Measurements from ENCODE around the gene TRANK1. TPM values are rescaled to one million over a fixed set of nuclear protein-coding genes. Genes with fewer than 3 reads are reported as not detected.

Gene TRANK1
- total and polyA plus RNA-seq, 2 experiments from 2014 or later, result 1.8 to 6.7 TPM

DNA sequence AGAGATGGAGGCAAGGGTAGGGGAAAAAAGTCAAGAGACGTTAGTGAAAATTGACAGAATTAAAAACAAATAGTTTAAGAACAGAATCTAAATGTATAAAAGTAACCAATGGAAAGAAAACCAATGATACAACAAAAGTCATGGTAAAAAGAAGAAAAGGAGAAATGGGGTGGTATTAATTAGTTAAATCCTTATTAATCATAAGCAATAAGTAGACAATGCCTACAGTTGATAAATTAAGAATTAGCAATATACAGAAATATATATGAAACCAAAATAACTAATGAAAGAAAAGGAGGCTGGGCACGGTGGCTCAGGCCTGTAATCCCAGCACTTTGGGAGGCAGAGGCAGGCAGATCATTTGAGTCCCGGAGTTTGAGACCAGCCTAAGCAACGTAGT is 24.2 kb upstream of the TRANK1 start (continued):
- TF ChIP-seq, protein P1, sequence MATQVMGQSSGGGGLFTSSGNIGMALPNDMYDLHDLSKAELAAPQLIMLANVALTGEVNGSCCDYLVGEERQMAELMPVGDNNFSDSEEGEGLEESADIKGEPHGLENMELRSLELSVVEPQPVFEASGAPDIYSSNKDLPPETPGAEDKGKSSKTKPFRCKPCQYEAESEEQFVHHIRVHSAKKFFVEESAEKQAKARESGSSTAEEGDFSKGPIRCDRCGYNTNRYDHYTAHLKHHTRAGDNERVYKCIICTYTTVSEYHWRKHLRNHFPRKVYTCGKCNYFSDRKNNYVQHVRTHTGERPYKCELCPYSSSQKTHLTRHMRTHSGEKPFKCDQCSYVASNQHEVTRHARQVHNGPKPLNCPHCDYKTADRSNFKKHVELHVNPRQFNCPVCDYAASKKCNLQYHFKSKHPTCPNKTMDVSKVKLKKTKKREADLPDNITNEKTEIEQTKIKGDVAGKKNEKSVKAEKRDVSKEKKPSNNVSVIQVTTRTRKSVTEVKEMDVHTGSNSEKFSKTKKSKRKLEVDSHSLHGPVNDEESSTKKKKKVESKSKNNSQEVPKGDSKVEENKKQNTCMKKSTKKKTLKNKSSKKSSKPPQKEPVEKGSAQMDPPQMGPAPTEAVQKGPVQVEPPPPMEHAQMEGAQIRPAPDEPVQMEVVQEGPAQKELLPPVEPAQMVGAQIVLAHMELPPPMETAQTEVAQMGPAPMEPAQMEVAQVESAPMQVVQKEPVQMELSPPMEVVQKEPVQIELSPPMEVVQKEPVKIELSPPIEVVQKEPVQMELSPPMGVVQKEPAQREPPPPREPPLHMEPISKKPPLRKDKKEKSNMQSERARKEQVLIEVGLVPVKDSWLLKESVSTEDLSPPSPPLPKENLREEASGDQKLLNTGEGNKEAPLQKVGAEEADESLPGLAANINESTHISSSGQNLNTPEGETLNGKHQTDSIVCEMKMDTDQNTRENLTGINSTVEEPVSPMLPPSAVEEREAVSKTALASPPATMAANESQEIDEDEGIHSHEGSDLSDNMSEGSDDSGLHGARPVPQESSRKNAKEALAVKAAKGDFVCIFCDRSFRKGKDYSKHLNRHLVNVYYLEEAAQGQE (IDR thresholded peaks at IDR 0.05; ENCODE audit: unreplicated experiment), result no peak
- TF ChIP-seq, protein P2, sequence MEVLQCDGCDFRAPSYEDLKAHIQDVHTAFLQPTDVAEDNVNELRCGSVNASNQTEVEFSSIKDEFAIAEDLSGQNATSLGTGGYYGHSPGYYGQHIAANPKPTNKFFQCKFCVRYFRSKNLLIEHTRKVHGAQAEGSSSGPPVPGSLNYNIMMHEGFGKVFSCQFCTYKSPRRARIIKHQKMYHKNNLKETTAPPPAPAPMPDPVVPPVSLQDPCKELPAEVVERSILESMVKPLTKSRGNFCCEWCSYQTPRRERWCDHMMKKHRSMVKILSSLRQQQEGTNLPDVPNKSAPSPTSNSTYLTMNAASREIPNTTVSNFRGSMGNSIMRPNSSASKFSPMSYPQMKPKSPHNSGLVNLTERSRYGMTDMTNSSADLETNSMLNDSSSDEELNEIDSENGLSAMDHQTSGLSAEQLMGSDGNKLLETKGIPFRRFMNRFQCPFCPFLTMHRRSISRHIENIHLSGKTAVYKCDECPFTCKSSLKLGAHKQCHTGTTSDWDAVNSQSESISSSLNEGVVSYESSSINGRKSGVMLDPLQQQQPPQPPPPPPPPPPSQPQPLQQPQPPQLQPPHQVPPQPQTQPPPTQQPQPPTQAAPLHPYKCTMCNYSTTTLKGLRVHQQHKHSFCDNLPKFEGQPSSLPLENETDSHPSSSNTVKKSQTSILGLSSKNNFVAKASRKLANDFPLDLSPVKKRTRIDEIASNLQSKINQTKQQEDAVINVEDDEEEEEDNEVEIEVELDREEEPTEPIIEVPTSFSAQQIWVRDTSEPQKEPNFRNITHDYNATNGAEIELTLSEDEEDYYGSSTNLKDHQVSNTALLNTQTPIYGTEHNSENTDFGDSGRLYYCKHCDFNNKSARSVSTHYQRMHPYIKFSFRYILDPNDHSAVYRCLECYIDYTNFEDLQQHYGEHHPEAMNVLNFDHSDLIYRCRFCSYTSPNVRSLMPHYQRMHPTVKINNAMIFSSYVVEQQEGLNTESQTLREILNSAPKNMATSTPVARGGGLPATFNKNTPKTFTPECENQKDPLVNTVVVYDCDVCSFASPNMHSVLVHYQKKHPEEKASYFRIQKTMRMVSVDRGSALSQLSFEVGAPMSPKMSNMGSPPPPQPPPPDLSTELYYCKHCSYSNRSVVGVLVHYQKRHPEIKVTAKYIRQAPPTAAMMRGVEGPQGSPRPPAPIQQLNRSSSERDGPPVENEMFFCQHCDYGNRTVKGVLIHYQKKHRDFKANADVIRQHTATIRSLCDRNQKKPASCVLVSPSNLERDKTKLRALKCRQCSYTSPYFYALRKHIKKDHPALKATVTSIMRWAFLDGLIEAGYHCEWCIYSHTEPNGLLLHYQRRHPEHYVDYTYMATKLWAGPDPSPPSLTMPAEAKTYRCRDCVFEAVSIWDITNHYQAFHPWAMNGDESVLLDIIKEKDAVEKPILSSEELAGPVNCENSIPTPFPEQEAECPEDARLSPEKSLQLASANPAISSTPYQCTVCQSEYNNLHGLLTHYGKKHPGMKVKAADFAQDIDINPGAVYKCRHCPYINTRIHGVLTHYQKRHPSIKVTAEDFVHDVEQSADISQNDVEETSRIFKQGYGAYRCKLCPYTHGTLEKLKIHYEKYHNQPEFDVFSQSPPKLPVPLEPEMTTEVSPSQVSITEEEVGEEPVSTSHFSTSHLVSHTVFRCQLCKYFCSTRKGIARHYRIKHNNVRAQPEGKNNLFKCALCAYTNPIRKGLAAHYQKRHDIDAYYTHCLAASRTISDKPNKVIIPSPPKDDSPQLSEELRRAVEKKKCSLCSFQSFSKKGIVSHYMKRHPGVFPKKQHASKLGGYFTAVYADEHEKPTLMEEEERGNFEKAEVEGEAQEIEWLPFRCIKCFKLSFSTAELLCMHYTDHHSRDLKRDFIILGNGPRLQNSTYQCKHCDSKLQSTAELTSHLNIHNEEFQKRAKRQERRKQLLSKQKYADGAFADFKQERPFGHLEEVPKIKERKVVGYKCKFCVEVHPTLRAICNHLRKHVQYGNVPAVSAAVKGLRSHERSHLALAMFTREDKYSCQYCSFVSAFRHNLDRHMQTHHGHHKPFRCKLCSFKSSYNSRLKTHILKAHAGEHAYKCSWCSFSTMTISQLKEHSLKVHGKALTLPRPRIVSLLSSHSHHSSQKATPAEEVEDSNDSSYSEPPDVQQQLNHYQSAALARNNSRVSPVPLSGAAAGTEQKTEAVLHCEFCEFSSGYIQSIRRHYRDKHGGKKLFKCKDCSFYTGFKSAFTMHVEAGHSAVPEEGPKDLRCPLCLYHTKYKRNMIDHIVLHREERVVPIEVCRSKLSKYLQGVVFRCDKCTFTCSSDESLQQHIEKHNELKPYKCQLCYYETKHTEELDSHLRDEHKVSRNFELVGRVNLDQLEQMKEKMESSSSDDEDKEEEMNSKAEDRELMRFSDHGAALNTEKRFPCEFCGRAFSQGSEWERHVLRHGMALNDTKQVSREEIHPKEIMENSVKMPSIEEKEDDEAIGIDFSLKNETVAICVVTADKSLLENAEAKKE (CRISPR knock-in tag; IDR thresholded peaks at IDR 0.05), result no peak

DNA sequence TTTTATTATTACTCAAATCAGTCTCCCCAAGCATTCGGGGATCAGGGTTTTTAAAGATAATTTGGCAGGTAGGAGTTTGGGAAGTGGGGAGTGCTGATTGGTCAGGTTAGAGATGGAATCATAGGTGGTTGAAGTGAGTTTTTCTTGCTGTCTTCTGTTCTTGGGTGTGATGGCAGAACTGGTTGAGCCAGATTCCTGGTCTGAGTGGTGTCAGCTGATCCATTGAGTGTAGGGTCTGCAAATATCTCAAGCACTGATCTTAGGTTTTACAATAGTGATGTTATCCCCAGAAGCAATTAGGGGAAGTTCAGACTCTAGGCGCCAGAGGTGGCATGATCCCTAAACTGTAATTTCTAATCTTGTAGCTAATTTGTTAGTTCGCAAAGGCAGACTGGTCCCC is 20.6 kb upstream of the TRANK1 start:
- H4K20me1 ChIP-seq (replicated peaks; ENCODE audit: insufficient read depth), result no peaks in the 10 kb centered on the region
- DNase-seq (ENCODE audit: low spot score) (peak; percentile 75), ATAC-seq (no peak)
- no peaks in the 10 kb centered on the region for H3K36me3 ChIP-seq (ENCODE audit: insufficient read depth)
- H3K79me2 ChIP-seq (replicated peaks; ENCODE audit: insufficient read depth), result no peaks in the 10 kb centered on the region
- Mint-ChIP-seq H3K36me3 (ENCODE audit: low read depth) (no peaks in the 10 kb centered on the region), H3K27ac (peak overlapping the region; percentile 57), H3K9me3 (no peaks in the 10 kb centered on the region), H3K4me3 (peak overlapping the region; percentile 5), H3K4me1 (peaks cover 28% of the 10 kb centered on the region), H3K27me3 (ENCODE audit: insufficient read depth, low read depth, poor library complexity) (peaks cover 7% of the 10 kb centered on the region)
- H3K9me2 ChIP-seq (ENCODE audit: insufficient read depth), result no peaks in the 10 kb centered on the region
- 0 out of 2 replicates have a peak overlapping the region, but pooled peaks have one; percentile 23 for H2AFZ ChIP-seq
- H3K4me3 ChIP-seq, result no peak overlapping the region; the same call in 1 of the 2 replicates
- H3F3A ChIP-seq (replicated peaks; ENCODE audit: low read depth), result no peaks in the 10 kb centered on the region
- H3K27me3 ChIP-seq (ENCODE audit: insufficient read depth), result no peaks in the 10 kb centered on the region
- H3K4me1 ChIP-seq (ENCODE audit: insufficient read depth), result peaks cover 20% of the 10 kb centered on the region
- H3K4me2 ChIP-seq, result peak overlapping the region; percentile 47
- peak overlapping the region; percentile 60 for H3K27ac ChIP-seq (ENCODE audit: low read depth)
- TF ChIP-seq, protein P3, sequence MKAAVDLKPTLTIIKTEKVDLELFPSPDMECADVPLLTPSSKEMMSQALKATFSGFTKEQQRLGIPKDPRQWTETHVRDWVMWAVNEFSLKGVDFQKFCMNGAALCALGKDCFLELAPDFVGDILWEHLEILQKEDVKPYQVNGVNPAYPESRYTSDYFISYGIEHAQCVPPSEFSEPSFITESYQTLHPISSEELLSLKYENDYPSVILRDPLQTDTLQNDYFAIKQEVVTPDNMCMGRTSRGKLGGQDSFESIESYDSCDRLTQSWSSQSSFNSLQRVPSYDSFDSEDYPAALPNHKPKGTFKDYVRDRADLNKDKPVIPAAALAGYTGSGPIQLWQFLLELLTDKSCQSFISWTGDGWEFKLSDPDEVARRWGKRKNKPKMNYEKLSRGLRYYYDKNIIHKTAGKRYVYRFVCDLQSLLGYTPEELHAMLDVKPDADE (IDR thresholded peaks at IDR 0.05), result no peak
- TF ChIP-seq POLR2AphosphoS5 (IDR thresholded peaks at IDR 0.05; ENCODE audit: low read depth) (no peak), CREB1 (CRISPR knock-in tag; IDR thresholded peaks at IDR 0.05; ENCODE audit: low read depth) (no peak), NANOG (IDR thresholded peaks at IDR 0.05; ENCODE audit: borderline replicate concordance) (no peak), EZH2phosphoT487 (IDR thresholded peaks at IDR 0.05; ENCODE audit: unreplicated experiment) (no peak), ZNF331 (CRISPR knock-in tag; IDR thresholded peaks at IDR 0.05; ENCODE audit: low read depth) (no peak), STAT1 (IDR thresholded peaks at IDR 0.05; ENCODE audit: unreplicated experiment) (no peak)
- TF ChIP-seq, protein P1 (IDR thresholded peaks at IDR 0.05; ENCODE audit: unreplicated experiment), result no peak
